ENCODE measurements around the gene POFUT1. TPM values are rescaled to one million over a fixed set of nuclear protein-coding genes. Genes with fewer than 3 reads are reported as not detected.

POFUT1 gene
- total RNA-seq, 4 donors from 2014 or later = 11.2 to 47.1 (median 23.3) TPM

GRCh38 chr20:32232326-32232886, 24.7 kb downstream of the POFUT1 start:
- TF ChIP-seq CTCF (IDR thresholded peaks at IDR 0.05) (no peak), POLR2A (IDR thresholded peaks at IDR 0.05) (no peak)
- no peaks in the 10 kb centered on the region for H3K36me3 ChIP-seq
- H3K4me3 ChIP-seq = no peak overlapping the region
- no peaks in the 10 kb centered on the region for H3K27me3 ChIP-seq
- H3K27ac ChIP-seq = no peak overlapping the region
- H3K4me1 ChIP-seq = no peaks in the 10 kb centered on the region
- intact Hi-C loops (cut with DNase I; ENCODE audit: low total_unique reads) = no loop called here
- no peaks in the 10 kb centered on the region for H3K9me3 ChIP-seq
- no peak for DNase-seq

GRCh38 chr20:32233286-32233685, 25.6 kb downstream of the POFUT1 start:
- no peaks in the 10 kb centered on the region for H3K4me1 ChIP-seq
- intact Hi-C loops (cut with DNase I; ENCODE audit: low total_unique reads) = no loop called here
- H3K9me3 ChIP-seq = no peaks in the 10 kb centered on the region
- DNase-seq = no peak
- H3K4me3 ChIP-seq = no peak overlapping the region
- H3K36me3 ChIP-seq = no peaks in the 10 kb centered on the region
- TF ChIP-seq CTCF (IDR thresholded peaks at IDR 0.05) (no peak), POLR2A (IDR thresholded peaks at IDR 0.05) (no peak)
- no peak overlapping the region for H3K27ac ChIP-seq
- no peaks in the 10 kb centered on the region for H3K27me3 ChIP-seq

- no peaks in the 10 kb centered on the region for H3K9me3 ChIP-seq
- H3K4me3 ChIP-seq = no peak overlapping the region
- no peak overlapping the region for H3K27ac ChIP-seq
- H3K27me3 ChIP-seq = no peaks in the 10 kb centered on the region
- no peaks in the 10 kb centered on the region for H3K4me1 ChIP-seq
- no peak for DNase-seq
- intact Hi-C loops (cut with DNase I; ENCODE audit: low total_unique reads) = no loop called here
- no peaks in the 10 kb centered on the region for H3K36me3 ChIP-seq
- no peak for TF ChIP-seq POLR2A (IDR thresholded peaks at IDR 0.05)
- no peak for TF ChIP-seq CTCF (IDR thresholded peaks at IDR 0.05)
These were observed 26.6 kb downstream of the POFUT1 start for GRCh38 chr20:32234135-32234808.

- Histone ChIP-seq H3K27ac (no peak overlapping the region), H3K27me3 (no peaks in the 10 kb centered on the region), H3K4me3 (no peak overlapping the region), H3K9me3 (no peaks in the 10 kb centered on the region), H3K4me1 (no peaks in the 10 kb centered on the region), H3K36me3 (no peaks in the 10 kb centered on the region)
- TF ChIP-seq POLR2A (IDR thresholded peaks at IDR 0.05) (no peak), CTCF (IDR thresholded peaks at IDR 0.05) (no peak)
- intact Hi-C loops (cut with DNase I; ENCODE audit: low total_unique reads) = no loop called here
- DNase-seq = no peak
These were observed 27.8 kb downstream of the POFUT1 start for GRCh38 chr20:32235331-32236047.

GRCh38 chr20:32236048-32236533, 28.4 kb downstream of the POFUT1 start:
- DNase-seq = no peak
- no peaks in the 10 kb centered on the region for H3K36me3 ChIP-seq
- no peaks in the 10 kb centered on the region for H3K27me3 ChIP-seq
- no peak overlapping the region for H3K4me3 ChIP-seq
- intact Hi-C loops (cut with DNase I; ENCODE audit: low total_unique reads) = no loop called here
- H3K4me1 ChIP-seq = no peaks in the 10 kb centered on the region
- H3K27ac ChIP-seq = no peak overlapping the region
- TF ChIP-seq POLR2A (IDR thresholded peaks at IDR 0.05) (no peak), CTCF (IDR thresholded peaks at IDR 0.05) (no peak)
- no peaks in the 10 kb centered on the region for H3K9me3 ChIP-seq

Measured in uterus (tissue), 4 donors.